ENCODE measurements around the gene MUS81.
"Not testable (repeated sequence)": the region's sequence is repeated elsewhere in the genome, so short reads cannot be mapped to it uniquely, and the experiment has no call there.

MUS81 gene

DNA sequence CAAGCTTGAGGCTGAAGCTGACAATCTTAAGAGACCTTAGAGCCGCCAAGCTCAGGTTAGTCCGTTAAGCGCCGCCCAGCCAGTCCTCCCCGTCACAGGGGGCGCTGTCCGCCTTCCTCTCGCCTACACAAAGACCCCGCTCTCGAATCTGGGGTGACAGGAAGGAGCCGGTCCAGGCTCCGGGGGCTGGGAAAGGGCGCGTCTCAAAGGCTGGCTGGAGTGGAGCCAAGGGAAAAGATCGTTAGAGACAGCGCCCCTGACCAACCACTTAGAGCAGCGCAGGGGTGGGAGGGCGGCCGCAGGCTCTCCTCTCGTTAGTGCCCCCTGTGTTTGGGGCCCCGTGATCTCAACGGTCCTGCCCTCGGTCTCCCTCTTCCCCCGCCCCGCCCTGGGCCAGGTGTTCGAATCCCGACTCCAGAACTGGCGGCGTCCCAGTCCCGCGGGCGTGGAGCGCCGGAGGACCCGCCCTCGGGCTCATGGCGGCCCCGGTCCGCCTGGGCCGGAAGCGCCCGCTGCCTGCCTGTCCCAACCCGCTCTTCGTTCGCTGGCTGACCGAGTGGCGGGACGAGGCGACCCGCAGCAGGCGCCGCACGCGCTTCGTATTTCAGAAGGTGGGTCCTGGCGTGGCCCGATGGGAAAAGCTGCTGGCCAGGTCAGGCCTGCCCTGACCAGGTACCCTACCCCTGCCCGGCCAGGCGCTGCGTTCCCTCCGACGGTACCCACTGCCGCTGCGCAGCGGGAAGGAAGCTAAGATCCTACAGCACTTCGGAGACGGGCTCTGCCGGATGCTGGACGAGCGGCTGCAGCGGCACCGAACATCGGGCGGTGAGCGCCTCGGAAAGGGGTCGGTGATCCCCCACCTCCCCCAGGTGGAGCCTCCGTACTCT, at the start of gene MUS81:
Gene MUS81, plus strand, starts transcription at position 156 of the 887 bp plus-strand sequence. Its CDS starts 321 bp downstream, at position 477.
- DNase-seq, result peak; percentile 92 to 96 (median 95)

DNA sequence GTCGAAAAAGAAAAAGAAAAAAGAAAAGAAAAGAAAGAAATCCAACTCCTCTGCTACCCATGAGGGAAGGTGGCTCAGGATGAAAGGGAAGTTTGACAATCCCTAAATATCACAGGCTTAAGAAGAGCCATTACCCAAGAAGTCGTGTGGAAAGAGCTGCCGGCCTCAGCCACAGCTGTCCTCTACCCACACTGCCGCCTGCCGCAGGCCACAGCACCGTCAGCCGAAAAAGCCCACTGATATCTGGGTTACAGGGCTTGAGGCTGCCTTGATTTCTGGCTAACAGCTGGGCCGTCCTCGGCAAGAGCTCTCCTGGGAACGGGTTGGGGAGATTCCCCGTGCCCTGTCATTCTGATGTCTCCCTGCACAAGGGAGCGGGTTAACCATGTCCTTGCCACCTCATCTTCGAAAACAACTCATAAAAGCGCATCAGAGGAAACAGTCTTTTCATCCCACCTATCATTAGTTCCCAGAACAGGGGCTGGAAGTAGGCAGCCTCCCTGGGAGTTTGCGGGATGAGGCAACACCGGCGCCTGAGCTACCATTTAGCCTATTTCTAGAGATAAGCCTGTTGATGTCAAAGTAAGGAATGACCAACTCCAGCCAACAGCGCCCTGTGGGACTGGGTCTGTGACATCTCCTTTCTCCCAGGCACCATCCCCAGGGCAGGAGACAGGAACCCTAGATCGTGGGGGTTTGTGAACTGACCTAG, 48.3 kb upstream of the MUS81 start:
- no peak for DNase-seq

- DNase-seq, result no peak
Observed at GRCh38 chr11:65814131-65814985, 45.9 kb upstream of the MUS81 start.

DNA sequence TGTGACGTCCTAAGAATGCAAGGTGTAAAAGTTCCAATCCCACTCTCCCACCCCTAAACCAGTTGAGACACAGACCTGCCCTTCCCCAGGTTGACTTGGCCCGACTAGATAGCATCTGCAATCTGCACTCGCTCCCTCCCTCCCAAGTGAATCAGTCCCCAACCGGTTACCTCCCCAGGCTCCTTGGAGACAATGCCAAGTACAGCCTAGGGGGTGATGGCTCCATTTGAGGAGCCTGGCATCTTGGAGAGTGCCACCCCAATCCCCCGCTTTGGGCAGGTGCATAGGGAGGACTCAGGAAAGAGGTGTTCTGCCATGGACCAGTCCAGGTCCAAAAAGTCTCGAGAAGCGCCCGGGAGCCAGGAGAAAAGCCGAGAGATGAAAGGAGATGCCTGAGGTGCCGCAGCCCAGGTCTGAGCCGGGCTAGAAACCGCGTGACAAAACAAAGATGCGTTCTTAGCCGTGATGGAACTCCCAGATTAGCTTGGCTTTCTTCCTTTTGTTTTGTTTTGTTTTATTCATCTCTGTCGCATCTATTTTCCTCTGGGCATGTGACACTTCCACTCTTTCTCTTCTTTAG, 45.2 kb upstream of the MUS81 start:
- DNase-seq, result no peak

DNA sequence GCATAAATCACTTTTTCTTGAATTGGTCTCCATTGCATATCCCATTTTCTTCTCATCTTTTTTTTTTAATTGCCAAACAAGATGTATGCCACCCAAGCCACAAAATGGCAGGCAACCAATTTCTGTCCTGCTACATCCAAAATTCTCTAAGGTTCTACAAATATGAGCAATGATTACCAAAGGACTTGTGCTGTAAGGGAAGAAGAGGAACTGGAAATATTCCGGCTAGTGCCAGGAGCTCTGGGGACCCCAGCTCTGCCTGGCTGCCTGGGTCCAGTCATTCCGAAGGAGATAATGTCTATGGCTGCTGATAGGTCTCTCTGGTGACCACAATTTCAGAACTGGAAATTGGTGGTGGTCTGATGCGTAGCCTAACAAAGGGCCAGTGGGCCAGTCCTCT, 43.5 kb upstream of the MUS81 start:
- no peak for DNase-seq

GRCh38 chr11:65817312-65817834, 42.9 kb upstream of the MUS81 start:
- no peak for DNase-seq

- peak; percentile 88 to 96 (median 95) for DNase-seq
Observed at GRCh38 chr11:65817835-65818680, 42.2 kb upstream of the MUS81 start.

DNA sequence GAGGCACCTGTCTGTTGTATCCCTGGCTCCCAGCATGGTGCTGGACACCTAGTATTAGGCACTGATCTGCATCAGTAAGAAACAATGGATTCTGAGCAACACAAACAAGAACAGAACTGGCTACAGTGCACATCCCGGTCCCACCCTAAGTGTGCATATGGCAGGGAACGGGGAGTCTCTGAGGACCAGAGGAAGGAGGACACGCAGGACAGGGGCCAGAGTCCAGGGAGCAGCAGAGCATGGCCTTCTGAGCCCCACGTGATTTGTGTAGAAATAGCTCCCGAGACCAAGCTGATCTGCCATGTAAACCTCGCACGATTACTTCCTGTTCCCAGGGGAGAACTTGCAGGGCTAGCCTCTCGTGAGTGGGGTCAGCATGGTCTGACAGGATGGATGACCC, 39.1 kb upstream of the MUS81 start:
- DNase-seq, result no peak

- DNase-seq, result no peak
Observed at GRCh38 chr11:65822776-65823528, 37.3 kb upstream of the MUS81 start.

GRCh38 chr11:65826984-65827735, 33.1 kb upstream of the MUS81 start:
- no peak for DNase-seq

DNA sequence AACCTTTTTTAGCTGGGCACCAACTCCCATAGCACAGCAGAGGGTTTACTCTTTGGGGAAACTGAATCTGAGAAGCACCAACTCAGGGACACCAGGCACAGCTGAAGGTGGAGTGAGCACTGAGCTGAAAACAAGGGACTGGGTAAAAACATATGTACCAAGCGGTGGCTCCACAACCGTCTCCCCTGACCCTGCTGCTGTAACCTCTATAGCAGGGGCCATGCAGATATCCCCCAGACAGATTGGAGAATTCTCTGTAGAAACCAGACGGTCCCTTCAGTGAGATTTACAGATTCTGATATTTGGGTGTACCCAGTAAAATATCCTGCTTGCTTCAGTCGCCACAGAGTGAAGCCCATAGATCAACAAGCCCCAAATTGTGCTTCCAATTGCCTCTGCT, 30.8 kb upstream of the MUS81 start:
- no peak for DNase-seq

DNA sequence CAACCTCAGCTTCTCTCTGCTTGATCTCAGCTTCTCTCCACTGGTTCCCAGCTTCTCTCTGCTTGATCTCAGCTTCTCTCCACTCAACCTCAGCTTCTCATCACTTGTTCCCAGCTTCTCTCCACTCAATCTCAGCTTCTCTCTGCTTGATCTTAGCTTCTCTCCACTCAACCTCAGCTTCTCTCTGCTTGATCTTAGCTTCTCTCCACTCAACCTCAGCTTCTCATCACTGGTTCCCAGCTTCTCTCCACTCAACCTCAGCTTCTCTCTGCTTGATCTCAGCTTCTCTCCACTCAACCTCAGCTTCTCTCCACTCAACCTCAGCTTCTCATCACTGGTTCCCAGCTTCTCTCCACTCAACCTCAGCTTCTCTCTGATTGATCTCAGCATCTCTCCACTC, 28.0 kb upstream of the MUS81 start:
- DNase-seq, result not testable (repeated sequence)

GRCh38 chr11:65833297-65834030, 26.8 kb upstream of the MUS81 start, which contains the start of gene SNX32:
SNX32 (plus strand) TSS chr11:65833963; CDS start chr11:65834066, 103 bp downstream.
- peak; percentile 79 to 92 (median 86) for DNase-seq

DNA sequence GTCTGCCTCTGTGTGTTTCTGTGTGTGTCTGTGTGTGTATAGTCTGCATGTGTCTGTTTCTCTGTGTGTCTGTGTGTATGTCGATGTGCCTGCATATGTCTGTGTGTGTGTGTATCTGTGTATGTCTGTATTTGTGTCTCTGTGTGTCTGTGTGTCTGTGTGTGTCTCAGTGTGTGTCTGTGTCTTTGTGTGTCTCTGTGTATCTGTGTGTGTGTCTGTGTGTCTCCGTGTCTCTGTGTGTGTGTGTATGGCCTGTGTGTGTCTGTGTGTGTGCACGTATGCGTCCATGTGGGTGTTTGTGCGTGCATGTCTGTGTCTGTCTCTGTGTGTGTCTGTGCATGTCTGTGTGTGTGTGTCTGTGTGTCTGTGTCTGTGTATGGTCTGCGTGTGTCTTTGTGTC, 26.0 kb upstream of the MUS81 start:
- DNase-seq, result no peak

DNA sequence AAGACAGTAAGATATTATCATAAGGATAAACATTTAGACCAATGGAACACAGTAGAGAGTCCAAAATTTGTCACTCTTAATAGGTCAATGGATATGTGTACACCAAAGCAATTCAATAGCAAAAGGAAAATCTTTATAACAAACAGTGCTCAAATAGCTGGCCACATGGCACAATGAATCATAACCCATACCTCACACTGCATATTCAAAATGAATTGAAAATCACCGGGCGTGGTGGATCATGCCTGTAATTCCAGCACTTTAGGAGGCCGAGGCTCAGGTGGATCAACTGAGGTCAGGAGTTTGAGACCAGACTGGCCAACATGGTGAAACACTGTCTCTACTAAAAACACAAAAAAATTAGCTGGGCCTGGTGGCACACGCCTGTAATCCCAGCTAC, 18.1 kb upstream of the MUS81 start:
- no peak for DNase-seq

DNA sequence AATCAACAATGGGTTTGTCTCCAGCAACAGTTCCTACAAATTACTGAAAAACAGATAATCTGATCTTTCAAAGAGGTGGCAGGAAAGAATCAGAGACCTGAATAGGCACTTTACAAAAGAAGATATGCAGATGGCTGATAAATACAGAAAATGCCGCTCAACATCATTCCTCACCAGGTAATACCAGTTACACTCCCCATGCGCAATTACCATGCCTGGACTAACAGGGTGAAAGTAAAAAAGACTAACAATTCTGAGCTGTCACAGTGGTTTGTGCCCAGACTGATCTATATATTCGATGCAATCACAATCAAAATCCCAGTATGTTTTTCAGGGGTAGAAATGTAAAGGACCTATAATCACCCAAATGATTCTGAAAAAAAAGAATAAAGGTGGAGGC, 16.4 kb upstream of the MUS81 start:
- no peak for DNase-seq

- no peak for DNase-seq
Observed at GRCh38 chr11:65844231-65844872, 15.9 kb upstream of the MUS81 start.

DNA sequence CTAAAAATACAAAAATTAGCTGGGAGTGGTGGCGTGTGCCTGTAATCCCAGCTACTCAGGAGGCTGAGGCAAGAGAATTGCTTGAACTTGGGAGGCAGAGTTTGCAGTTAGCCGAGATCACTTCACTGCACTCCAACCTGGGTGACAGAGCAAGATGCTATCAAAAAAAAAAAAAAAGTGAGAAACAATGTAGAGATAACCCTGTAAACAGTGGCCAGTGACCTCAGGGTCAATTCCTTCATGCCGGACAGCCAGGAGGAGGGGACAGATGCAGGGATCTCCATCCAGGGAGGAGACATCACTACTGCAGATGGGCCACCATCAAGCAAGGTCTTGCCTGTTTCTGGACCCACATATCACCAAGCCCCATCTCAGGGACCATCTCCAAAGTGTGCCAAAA, 12.5 kb upstream of the MUS81 start:
- no peak for DNase-seq

DNA sequence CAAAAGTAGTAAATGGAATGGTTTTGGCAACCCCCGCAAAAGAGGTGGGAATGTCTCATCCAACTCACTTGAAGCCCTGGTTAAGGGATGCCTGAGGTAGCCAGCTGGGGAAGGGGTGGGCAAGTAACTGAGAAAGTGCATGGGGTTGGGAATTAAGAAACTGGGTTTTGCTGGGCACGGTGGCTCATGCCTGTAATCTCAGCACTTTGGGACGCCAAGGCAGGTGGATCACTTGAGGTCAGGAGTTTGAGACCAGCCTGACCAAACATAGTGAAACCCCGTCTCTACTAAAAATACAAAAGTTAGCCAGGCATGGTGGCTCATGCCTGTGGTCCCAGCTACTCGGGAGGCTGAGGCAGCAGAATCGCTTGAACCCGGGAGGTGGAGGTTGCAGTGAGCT, 11.5 kb upstream of the MUS81 start:
- DNase-seq, result not testable (repeated sequence)

All from activated naive CD4-positive, alpha-beta T cell (primary cell).